SU-DHL-6 (cell line): ENCODE measurements around the gene CETP.
"Not testable (repeated sequence)": the region's sequence is repeated elsewhere in the genome, so short reads cannot be mapped to it uniquely, and the experiment has no call there.

Experiments used
- H2AFZ ChIP-seq: fragments of 200-600 bp; sonication (generic); 2 replicates; pipeline ENCODE4 v1.6.1; 2014; ENCODE audit warnings: low read depth, mild to moderate bottlenecking, moderate library complexity, mixed read lengths, antibody characterized with exemption, low read length; ENCODE audit not compliant: severe bottlenecking
- H3F3A ChIP-seq: fragments of 200-600 bp; shearing (Covaris generic); 2 replicates; pipeline ENCODE4 v1.6.0; 2016; ENCODE audit warnings: antibody characterized with exemption, mild to moderate bottlenecking; ENCODE audit not compliant: insufficient read depth
- H3K27ac ChIP-seq: fragments of 200-600 bp; sonication (generic); 2 replicates; pipeline ENCODE4 v1.5.1; 2016; ENCODE audit warnings: low read depth, mild to moderate bottlenecking, low read length, moderate library complexity, mixed read lengths
- H3K27me3 ChIP-seq: fragments of 200-600 bp; sonication (generic), shearing (Covaris generic); 2 replicates; pipeline ENCODE4 v1.6.0; 2014; ENCODE audit warnings: mild to moderate bottlenecking, low read length
- H3K36me3 ChIP-seq: fragments of 200-600 bp; sonication (generic); 2 replicates; pipeline ENCODE4 v1.6.1; 2014; ENCODE audit warnings: mild to moderate bottlenecking, low read length, mixed read lengths
- H3K4me2 ChIP-seq: fragments of 300-600, 200-600 bp; shearing (Covaris generic), sonication (generic); 2 replicates; pipeline ENCODE4 v1.6.0; 2014; ENCODE audit warnings: low read length, low read depth, mild to moderate bottlenecking; ENCODE audit not compliant: poor library complexity, severe bottlenecking
- H3K4me3 ChIP-seq: fragments of 200-600 bp; sonication (generic); 2 replicates; pipeline ENCODE4 v1.5.1; 2014; ENCODE audit warnings: antibody characterized with exemption, low read length, mild to moderate bottlenecking, mixed read lengths; ENCODE audit not compliant: insufficient read depth, poor library complexity, severe bottlenecking
- H3K79me2 ChIP-seq: fragments of 200-600 bp; sonication (generic); 2 replicates; pipeline ENCODE4 v1.6.1; 2014; ENCODE audit warnings: mild to moderate bottlenecking, low read length, moderate library complexity; ENCODE audit not compliant: insufficient read depth
- H3K9ac ChIP-seq: fragments of 200-600 bp; sonication (generic); 2 replicates; pipeline ENCODE4 v1.7.0; 2014; ENCODE audit warnings: mild to moderate bottlenecking, low read length
- H3K9me2 ChIP-seq: fragments of 200-600 bp; sonication (generic); replicated peaks from 2 replicates; pipeline ENCODE4 v1.6.1; 2014; ENCODE audit warnings: low read length; ENCODE audit not compliant: insufficient read depth
- H3K9me3 ChIP-seq: fragments of 200-600 bp; sonication (generic); 2 replicates; pipeline ENCODE4 v1.6.1; 2014; ENCODE audit warnings: low read length, mixed read lengths; ENCODE audit not compliant: insufficient read depth
- H4K20me1 ChIP-seq: fragments of 200-600 bp; sonication (generic); 2 replicates; pipeline ENCODE4 v1.6.1; 2014; ENCODE audit warnings: low read depth, mild to moderate bottlenecking, antibody characterized with exemption, low read length, moderate library complexity, mixed read lengths
- EZH2phosphoT487 ChIP-seq: fragments of 200-600 bp; sonication (generic), shearing (Covaris generic); conservative IDR thresholded peaks from 2 replicates; pipeline ENCODE4 v1.6.1; 2018; ENCODE audit warnings: mild to moderate bottlenecking, antibody characterized with exemption, low read length, moderate library complexity, mixed read lengths
- TF ChIP-seq, protein P1 (sequence below): fragments of 200-600 bp; sonication (generic); IDR thresholded peaks from one replicate; pipeline ENCODE4 v1.5.1; 2017; ENCODE audit warnings: antibody characterized with exemption, mild to moderate bottlenecking, low read length, moderate library complexity; ENCODE audit not compliant: insufficient read depth, poor library complexity, severe bottlenecking

Gene CETP

DNA sequence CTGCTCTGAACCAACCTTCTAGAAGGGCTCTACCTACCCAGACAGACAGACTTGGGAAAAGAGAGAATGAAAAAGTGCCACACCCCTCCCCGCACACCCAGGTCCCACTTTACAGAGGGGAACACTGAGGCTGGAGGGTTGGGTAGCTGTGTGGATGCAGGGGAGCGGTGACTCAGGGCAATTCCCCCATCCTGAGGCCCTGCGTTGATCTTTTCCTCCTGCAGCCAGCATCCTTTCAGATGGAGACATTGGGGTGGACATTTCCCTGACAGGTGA is 10.0 kb downstream of the CETP start:
- Histone ChIP-seq H3K4me3 (no peak overlapping the region), H3K79me2 (no peaks in the 10 kb centered on the region), H3K9me2 (no peaks in the 10 kb centered on the region), H4K20me1 (no peaks in the 10 kb centered on the region), H3K27ac (no peak overlapping the region), H3K36me3 (no peaks in the 10 kb centered on the region), H3K4me2 (no peak overlapping the region), H3K27me3 (no peaks in the 10 kb centered on the region), H3K9ac (no peak overlapping the region), H3K9me3 (no peaks in the 10 kb centered on the region), H2AFZ (no peak overlapping the region), H3F3A (no peaks in the 10 kb centered on the region)
- no peak for TF ChIP-seq EZH2phosphoT487
- TF ChIP-seq, protein P1, sequence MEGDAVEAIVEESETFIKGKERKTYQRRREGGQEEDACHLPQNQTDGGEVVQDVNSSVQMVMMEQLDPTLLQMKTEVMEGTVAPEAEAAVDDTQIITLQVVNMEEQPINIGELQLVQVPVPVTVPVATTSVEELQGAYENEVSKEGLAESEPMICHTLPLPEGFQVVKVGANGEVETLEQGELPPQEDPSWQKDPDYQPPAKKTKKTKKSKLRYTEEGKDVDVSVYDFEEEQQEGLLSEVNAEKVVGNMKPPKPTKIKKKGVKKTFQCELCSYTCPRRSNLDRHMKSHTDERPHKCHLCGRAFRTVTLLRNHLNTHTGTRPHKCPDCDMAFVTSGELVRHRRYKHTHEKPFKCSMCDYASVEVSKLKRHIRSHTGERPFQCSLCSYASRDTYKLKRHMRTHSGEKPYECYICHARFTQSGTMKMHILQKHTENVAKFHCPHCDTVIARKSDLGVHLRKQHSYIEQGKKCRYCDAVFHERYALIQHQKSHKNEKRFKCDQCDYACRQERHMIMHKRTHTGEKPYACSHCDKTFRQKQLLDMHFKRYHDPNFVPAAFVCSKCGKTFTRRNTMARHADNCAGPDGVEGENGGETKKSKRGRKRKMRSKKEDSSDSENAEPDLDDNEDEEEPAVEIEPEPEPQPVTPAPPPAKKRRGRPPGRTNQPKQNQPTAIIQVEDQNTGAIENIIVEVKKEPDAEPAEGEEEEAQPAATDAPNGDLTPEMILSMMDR, result no peak

DNA sequence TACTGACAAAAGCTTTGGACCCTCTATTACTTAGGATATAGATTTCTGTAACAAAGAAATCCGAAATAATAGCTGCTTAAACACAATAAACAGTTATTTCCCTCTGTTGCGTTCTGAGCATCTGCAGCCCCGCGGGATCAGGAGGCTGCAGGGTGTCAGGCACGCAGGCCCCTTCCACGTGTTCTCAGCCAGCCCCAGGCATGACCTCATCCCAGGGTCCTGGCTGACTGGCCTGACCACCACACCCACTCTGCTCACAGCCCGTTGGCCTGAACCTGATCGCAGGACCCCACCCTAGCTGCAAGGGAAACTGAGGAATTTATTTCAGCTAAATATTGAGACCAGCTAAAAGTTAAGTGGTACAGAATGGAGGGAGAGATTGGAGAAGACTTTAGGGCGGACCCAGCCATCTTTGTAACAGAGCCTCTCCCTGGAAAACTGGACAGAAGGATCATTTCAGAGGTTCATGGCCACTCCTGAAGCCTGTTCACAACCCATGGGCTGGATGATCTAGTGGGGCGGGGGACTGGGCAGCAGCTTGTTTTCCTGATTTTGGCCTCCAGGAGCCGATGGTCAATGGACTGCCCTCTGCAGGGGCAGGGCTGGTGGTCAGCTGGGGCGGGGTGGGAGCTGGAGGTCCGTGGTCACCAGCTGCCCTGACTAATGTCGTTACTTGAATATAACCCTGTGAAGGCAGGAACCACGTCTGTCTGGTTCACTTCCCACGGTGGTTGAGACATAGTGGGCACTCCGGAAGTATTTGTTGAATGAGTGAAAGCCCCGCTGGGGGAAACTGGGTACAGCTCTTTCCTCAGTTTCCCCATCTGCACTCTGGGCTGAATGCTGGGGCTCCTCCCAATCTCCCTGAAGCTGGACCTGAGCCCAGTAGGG is 10.9 kb downstream of the CETP start:
- H3K9ac ChIP-seq, result no peak overlapping the region
- H2AFZ ChIP-seq, result no peak overlapping the region
- no peaks in the 10 kb centered on the region for H3K9me3 ChIP-seq
- no peak overlapping the region for H3K4me3 ChIP-seq
- H3F3A ChIP-seq, result no peaks in the 10 kb centered on the region
- no peaks in the 10 kb centered on the region for H4K20me1 ChIP-seq
- no peak overlapping the region for H3K27ac ChIP-seq
- no peak overlapping the region for H3K4me2 ChIP-seq
- no peaks in the 10 kb centered on the region for H3K79me2 ChIP-seq
- no peaks in the 10 kb centered on the region for H3K36me3 ChIP-seq
- H3K9me2 ChIP-seq, result no peaks in the 10 kb centered on the region
- no peaks in the 10 kb centered on the region for H3K27me3 ChIP-seq
- TF ChIP-seq EZH2phosphoT487, result no peak
- TF ChIP-seq, protein P1, result no peak

DNA sequence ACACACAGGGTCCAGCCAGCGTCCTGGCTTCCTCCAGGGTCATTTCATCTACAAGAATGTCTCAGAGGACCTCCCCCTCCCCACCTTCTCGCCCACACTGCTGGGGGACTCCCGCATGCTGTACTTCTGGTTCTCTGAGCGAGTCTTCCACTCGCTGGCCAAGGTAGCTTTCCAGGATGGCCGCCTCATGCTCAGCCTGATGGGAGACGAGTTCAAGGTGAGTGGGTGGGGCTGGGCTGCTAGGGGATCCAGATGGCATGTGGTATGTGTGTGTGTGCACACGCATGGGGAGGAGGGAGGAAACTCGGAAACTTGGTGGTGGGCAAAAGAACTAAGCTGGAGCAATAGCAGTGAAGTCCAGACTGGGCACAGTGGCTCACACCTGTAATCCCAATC is 11.5 kb downstream of the CETP start:
- Histone ChIP-seq H4K20me1 (no peaks in the 10 kb centered on the region), H3K27me3 (no peaks in the 10 kb centered on the region), H3K9me3 (no peaks in the 10 kb centered on the region), H3K4me3 (no peak overlapping the region), H3K9ac (no peak overlapping the region), H3K4me2 (no peak overlapping the region), H3K79me2 (no peaks in the 10 kb centered on the region), H3K27ac (no peak overlapping the region), H3K9me2 (no peaks in the 10 kb centered on the region), H3K36me3 (no peaks in the 10 kb centered on the region), H2AFZ (no peak overlapping the region), H3F3A (no peaks in the 10 kb centered on the region)
- no peak for TF ChIP-seq EZH2phosphoT487
- TF ChIP-seq, protein P1, result no peak

DNA sequence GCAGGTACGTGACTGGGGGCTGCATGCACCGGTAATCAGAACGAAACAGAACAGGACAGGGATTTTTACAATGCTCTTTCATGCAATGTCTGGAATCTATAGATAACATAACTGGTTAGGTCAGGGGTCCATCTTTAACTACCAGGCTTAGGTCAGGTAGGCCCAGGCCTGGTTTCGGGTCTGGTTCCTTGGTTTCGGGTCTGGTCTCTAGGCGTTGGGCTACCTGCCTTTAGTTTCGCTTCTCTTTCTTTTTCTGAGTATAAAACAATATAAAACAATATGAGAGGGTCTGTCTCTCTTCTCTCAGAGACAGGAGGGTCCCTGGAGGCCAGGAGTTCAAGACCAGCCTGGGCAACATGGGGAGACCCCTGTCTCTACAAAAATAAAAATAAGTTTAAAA is 12.1 kb downstream of the CETP start:
- not testable (repeated sequence) for H4K20me1 ChIP-seq, H3K79me2 ChIP-seq, H3K36me3 ChIP-seq, H3K27ac ChIP-seq, H3K4me2 ChIP-seq, H3K4me3 ChIP-seq, H3F3A ChIP-seq, H3K9ac ChIP-seq, H3K9me3 ChIP-seq, H3K27me3 ChIP-seq, H3K9me2 ChIP-seq, H2AFZ ChIP-seq
